Skin epidermis (tissue), 12 donors: ENCODE data around the gene PPM1G.

Experiments used
- H3K27ac ChIP-seq, 21 experiments: fragments of 200-600 bp; sonication (generic) in 11 of 21; one replicate each; pipeline ENCODE4 v1.5.0; 2020; ENCODE audit warnings: mild to moderate bottlenecking in 3 of 21, inconsistent platforms in 2 of 21, moderate library complexity in 2 of 21
- H3K4me3 ChIP-seq, 7 experiments: fragments of 200-600 bp; sonication (generic) in 2 of 7; one replicate each; pipeline ENCODE4 v1.5.0; 2020; ENCODE audit warnings: inconsistent platforms in 2 of 7, mild to moderate bottlenecking in 2 of 7, moderate library complexity in 1 of 7

PPM1G gene

GRCh38 chr2:27351802-27352598 lies 57.4 kb downstream of the PPM1G start:
- no peak overlapping the region for H3K27ac ChIP-seq
- no peak overlapping the region for H3K4me3 ChIP-seq

GRCh38 chr2:27350106-27350693 lies 59.2 kb downstream of the PPM1G start:
- H3K27ac ChIP-seq, result no peak overlapping the region
- no peak overlapping the region for H3K4me3 ChIP-seq

GRCh38 chr2:27347641-27348040 lies 61.8 kb downstream of the PPM1G start:
- Histone ChIP-seq H3K4me3 (no peak overlapping the region), H3K27ac (no peak overlapping the region)

- Histone ChIP-seq H3K27ac (no peak overlapping the region), H3K4me3 (no peak overlapping the region)
Observed at GRCh38 chr2:27336173-27336572, 73.2 kb downstream of the PPM1G start.

GRCh38 chr2:27335311-27335710 lies 74.1 kb downstream of the PPM1G start:
- no peak overlapping the region for H3K4me3 ChIP-seq
- H3K27ac ChIP-seq, result no peak overlapping the region
